ENCODE results near the gene RASSF3.

The RASSF3 gene

DNA sequence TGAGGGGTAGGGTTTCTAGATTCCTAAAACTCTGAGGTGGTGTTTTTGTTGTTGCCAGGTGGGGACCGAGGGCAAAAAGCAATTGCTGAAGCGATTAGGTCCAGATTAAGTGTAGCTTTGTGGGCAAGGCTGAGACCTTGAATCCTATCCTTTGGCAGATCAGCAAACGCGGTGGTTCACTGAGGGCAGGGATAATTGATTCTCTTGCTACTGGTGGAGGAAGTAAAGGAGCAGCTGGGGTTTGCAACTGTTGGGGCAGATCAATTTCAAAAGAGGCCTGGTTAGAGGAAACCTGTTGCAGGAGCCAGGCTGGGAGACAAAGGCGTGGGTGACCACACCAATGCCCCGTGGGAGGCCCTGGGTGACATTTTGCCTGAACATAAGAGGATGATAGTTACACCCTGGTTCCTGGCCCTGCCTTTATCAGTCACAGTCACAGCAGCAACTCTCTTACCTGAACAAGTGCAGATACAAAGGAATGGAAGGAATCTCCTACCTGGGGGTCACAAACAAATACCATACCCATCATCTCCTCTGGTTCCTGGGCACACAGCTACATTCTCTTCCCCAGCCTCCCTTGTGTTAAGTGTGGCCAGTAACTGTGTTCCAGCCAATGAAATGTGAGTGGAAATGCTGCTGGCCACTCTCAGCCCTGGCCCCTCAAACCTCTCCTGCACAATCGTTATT is 43.3 kb upstream of the RASSF3 start:
- no peak for DNase-seq
- H3K79me2 ChIP-seq (ENCODE audit: insufficient read depth, low read length) = no peaks in the 10 kb centered on the region
- TF ChIP-seq, protein P1, sequence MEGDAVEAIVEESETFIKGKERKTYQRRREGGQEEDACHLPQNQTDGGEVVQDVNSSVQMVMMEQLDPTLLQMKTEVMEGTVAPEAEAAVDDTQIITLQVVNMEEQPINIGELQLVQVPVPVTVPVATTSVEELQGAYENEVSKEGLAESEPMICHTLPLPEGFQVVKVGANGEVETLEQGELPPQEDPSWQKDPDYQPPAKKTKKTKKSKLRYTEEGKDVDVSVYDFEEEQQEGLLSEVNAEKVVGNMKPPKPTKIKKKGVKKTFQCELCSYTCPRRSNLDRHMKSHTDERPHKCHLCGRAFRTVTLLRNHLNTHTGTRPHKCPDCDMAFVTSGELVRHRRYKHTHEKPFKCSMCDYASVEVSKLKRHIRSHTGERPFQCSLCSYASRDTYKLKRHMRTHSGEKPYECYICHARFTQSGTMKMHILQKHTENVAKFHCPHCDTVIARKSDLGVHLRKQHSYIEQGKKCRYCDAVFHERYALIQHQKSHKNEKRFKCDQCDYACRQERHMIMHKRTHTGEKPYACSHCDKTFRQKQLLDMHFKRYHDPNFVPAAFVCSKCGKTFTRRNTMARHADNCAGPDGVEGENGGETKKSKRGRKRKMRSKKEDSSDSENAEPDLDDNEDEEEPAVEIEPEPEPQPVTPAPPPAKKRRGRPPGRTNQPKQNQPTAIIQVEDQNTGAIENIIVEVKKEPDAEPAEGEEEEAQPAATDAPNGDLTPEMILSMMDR (IDR thresholded peaks at IDR 0.05; ENCODE audit: borderline replicate concordance, extremely low read depth, low read length, poor library complexity, severe bottlenecking) = no peak
- TF ChIP-seq EZH2 (IDR thresholded peaks at IDR 0.05; ENCODE audit: borderline replicate concordance, low read depth, low read length, severe bottlenecking) = no peak
- no peaks in the 10 kb centered on the region for H3K36me3 ChIP-seq (ENCODE audit: insufficient read depth, low read length)
- no peaks in the 10 kb centered on the region for H3K9me3 ChIP-seq (ENCODE audit: insufficient read depth, low read length, severe bottlenecking)
- no peak for ATAC-seq (ENCODE audit: insufficient read depth, low read depth)
- H3K4me2 ChIP-seq (ENCODE audit: insufficient read depth, low read length) = no peak overlapping the region
- H3K4me3 ChIP-seq (ENCODE audit: low read depth in 1 of 2, low read length in 2 of 2) = no peak overlapping the region
- H3K4me1 ChIP-seq (ENCODE audit: insufficient read depth, low read length) = peaks cover 7% of the 10 kb centered on the region; the same call in 1 of the 2 replicates
- H2AFZ ChIP-seq (ENCODE audit: low read depth, low read length) = no peak overlapping the region
- no peaks in the 10 kb centered on the region for H4K20me1 ChIP-seq (ENCODE audit: insufficient read depth, low read length)
- H3K27ac ChIP-seq (ENCODE audit: low read length) = no peak overlapping the region
- H3K9ac ChIP-seq (ENCODE audit: low read depth, low read length) = no peak overlapping the region
- H3K27me3 ChIP-seq (ENCODE audit: insufficient read depth, low read length, poor library complexity) = no peaks in the 10 kb centered on the region

DNA sequence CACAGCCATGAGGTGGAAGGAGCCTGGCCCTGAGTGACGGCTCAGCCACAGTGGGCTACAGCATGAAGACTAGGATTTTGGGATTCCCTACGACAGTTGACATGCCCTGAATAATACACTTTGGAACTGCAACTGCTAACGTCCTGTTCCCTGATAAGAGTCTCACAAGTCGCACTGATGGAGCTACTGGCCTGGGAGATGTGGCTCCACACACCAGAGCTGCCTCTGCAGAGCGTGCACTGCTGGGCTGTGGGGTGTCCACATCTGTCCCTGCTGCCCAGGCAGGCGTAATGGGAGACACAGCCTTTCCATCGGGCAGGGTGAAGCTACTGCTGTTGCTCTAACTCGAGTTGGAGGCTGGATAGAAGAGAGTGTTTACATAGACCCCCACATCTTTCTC is 42.7 kb upstream of the RASSF3 start:
- TF ChIP-seq, protein P1 (IDR thresholded peaks at IDR 0.05; ENCODE audit: borderline replicate concordance, extremely low read depth, low read length, poor library complexity, severe bottlenecking) = no peak
- TF ChIP-seq EZH2 (IDR thresholded peaks at IDR 0.05; ENCODE audit: borderline replicate concordance, low read depth, low read length, severe bottlenecking) = no peak
- no peaks in the 10 kb centered on the region for H3K27me3 ChIP-seq (ENCODE audit: insufficient read depth, low read length, poor library complexity)
- H3K27ac ChIP-seq (ENCODE audit: low read length) = no peak overlapping the region
- no peak overlapping the region for H3K4me2 ChIP-seq (ENCODE audit: insufficient read depth, low read length)
- H3K36me3 ChIP-seq (ENCODE audit: insufficient read depth, low read length) = no peaks in the 10 kb centered on the region
- no peak overlapping the region for H2AFZ ChIP-seq (ENCODE audit: low read depth, low read length)
- H3K9me3 ChIP-seq (ENCODE audit: insufficient read depth, low read length, severe bottlenecking) = no peaks in the 10 kb centered on the region
- no peaks in the 10 kb centered on the region for H4K20me1 ChIP-seq (ENCODE audit: insufficient read depth, low read length)
- H3K4me1 ChIP-seq (ENCODE audit: insufficient read depth, low read length) = peaks cover 7% of the 10 kb centered on the region; the same call in 1 of the 2 replicates
- no peak overlapping the region for H3K4me3 ChIP-seq (ENCODE audit: low read depth in 1 of 2, low read length in 2 of 2)
- H3K9ac ChIP-seq (ENCODE audit: low read depth, low read length) = no peak overlapping the region
- no peak for DNase-seq
- no peaks in the 10 kb centered on the region for H3K79me2 ChIP-seq (ENCODE audit: insufficient read depth, low read length)
- no peak for ATAC-seq (ENCODE audit: insufficient read depth, low read depth)

DNA sequence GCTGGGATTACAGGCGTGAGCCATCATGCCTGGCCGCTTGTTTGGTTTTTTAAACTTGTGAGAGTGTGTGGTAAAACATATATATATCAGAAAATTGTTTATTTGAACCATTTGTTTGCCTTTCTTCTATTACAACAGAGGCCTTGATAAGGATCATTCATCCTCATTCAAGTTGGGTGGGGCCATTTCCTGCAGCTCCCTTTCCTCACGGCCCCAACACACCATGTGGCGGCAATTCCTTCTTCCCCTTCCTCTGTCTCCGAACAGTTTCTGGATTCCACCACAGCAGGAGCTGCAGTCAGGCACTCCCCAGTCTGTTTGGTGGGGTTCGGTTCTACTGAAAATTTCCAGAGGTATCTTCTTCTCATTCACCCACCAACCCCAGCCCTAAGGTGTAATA is 42.0 kb upstream of the RASSF3 start:
- no peak overlapping the region for H3K4me3 ChIP-seq (ENCODE audit: low read depth in 1 of 2, low read length in 2 of 2)
- no peaks in the 10 kb centered on the region for H3K79me2 ChIP-seq (ENCODE audit: insufficient read depth, low read length)
- H3K27ac ChIP-seq (ENCODE audit: low read length) = no peak overlapping the region
- H3K9me3 ChIP-seq (ENCODE audit: insufficient read depth, low read length, severe bottlenecking) = no peaks in the 10 kb centered on the region
- H3K4me1 ChIP-seq (ENCODE audit: insufficient read depth, low read length) = peaks cover 7% of the 10 kb centered on the region; the same call in 1 of the 2 replicates
- H3K4me2 ChIP-seq (ENCODE audit: insufficient read depth, low read length) = no peak overlapping the region
- no peak for TF ChIP-seq EZH2 (IDR thresholded peaks at IDR 0.05; ENCODE audit: borderline replicate concordance, low read depth, low read length, severe bottlenecking)
- TF ChIP-seq, protein P1 (IDR thresholded peaks at IDR 0.05; ENCODE audit: borderline replicate concordance, extremely low read depth, low read length, poor library complexity, severe bottlenecking) = no peak
- H4K20me1 ChIP-seq (ENCODE audit: insufficient read depth, low read length) = no peaks in the 10 kb centered on the region
- H2AFZ ChIP-seq (ENCODE audit: low read depth, low read length) = 0 out of 2 replicates have a peak overlapping the region, but pooled peaks have one; percentile 11
- H3K9ac ChIP-seq (ENCODE audit: low read depth, low read length) = no peak overlapping the region
- no peaks in the 10 kb centered on the region for H3K36me3 ChIP-seq (ENCODE audit: insufficient read depth, low read length)
- no peak for DNase-seq
- H3K27me3 ChIP-seq (ENCODE audit: insufficient read depth, low read length, poor library complexity) = no peaks in the 10 kb centered on the region
- no peak for ATAC-seq (ENCODE audit: insufficient read depth, low read depth)

Data from DND-41 (cell line).